IMR-90 (cell line): ENCODE data around the gene OTUD7B. TPM values are rescaled to one million over a fixed set of nuclear protein-coding genes. Genes with fewer than 3 reads are reported as not detected.

Experiments used
- ATAC-seq: fragments of 200-7000 bp; cut with Tn5 transposase; 2 replicates; pipeline ENCODE4 v1.9.1; 2020; ENCODE audit warnings: low read depth, mild to moderate bottlenecking, moderate library complexity
- BruUV-seq: library from RNA; stranded (reverse); fragments of 400-500 nt; replicated peaks from 2 replicates; lab custom pipeline; 2021; lab: Mats Ljungman, UMichigan
- CTCF ChIA-PET: fragments of 300-600 bp; formaldehyde crosslinking; extraction: SDS; loops from one replicate; lab custom pipeline; 2021; ENCODE audit warnings: antibody characterized with exemption; lab: Yijun Ruan, JAX
- POLR2A ChIA-PET: fragments of 300-600 bp; sonication (Branson Sonifier 250); formaldehyde crosslinking; loops from one replicate; lab custom pipeline; 2022; ENCODE audit warnings: antibody characterized with exemption; ENCODE audit not compliant: unreplicated experiment; lab: Charles Lee
- DNase-seq: peaks from one replicate; pipeline ENCODE4 v3.0.0; 2013
- H2AFZ ChIP-seq: replicated peaks from 2 replicates; pipeline ENCODE3; 2013; ENCODE audit warnings: low read length, mild to moderate bottlenecking; ENCODE audit not compliant: poor library complexity
- H2AK5ac ChIP-seq: 2 replicates; pipeline ENCODE4 v1.6.1; 2013; ENCODE audit warnings: low read depth, low read length, inconsistent platforms
- H2AK9ac ChIP-seq: replicated peaks from 2 replicates; pipeline ENCODE3; 2013; ENCODE audit warnings: mild to moderate bottlenecking, low read depth, low read length, moderate library complexity; ENCODE audit not compliant: poor library complexity
- H2BK120ac ChIP-seq: 2 replicates; pipeline ENCODE4 v1.6.1; 2013; ENCODE audit warnings: low read depth, low read length, inconsistent platforms
- H2BK15ac ChIP-seq: 3 replicates; pipeline ENCODE4 v1.6.1; 2013; ENCODE audit warnings: low read depth, low read length, inconsistent platforms
- H2BK20ac ChIP-seq: 2 replicates; pipeline ENCODE4 v1.6.1; 2013; ENCODE audit warnings: low read depth, mild to moderate bottlenecking, inconsistent platforms, low read length, moderate library complexity
- H2BK5ac ChIP-seq: 2 replicates; pipeline ENCODE4 v1.6.1; 2013; ENCODE audit warnings: mild to moderate bottlenecking, low read depth, low read length, inconsistent platforms; ENCODE audit not compliant: poor library complexity, severe bottlenecking
- H3K14ac ChIP-seq: replicated peaks from 2 replicates; pipeline ENCODE4 v1.6.1; 2013; ENCODE audit warnings: low read depth, low read length, inconsistent platforms
- H3K18ac ChIP-seq: 2 replicates; pipeline ENCODE4 v1.6.1; 2013; ENCODE audit warnings: low read depth, low read length, control low read depth
- H3K23ac ChIP-seq: 2 replicates; pipeline ENCODE4 v1.6.1; 2013; ENCODE audit warnings: low read depth, low read length, inconsistent platforms
- H3K27ac ChIP-seq: 2 replicates; pipeline ENCODE4 v1.5.1; 2013; ENCODE audit warnings: mild to moderate bottlenecking, control low read depth, low read length; ENCODE audit not compliant: insufficient read depth
- H3K27me3 ChIP-seq: 2 replicates; pipeline ENCODE4 v1.6.1; 2013; ENCODE audit warnings: low read length; ENCODE audit not compliant: control insufficient read depth, insufficient read depth
- H3K36me3 ChIP-seq: 2 replicates; pipeline ENCODE4 v1.6.1; 2013; ENCODE audit warnings: low read length, mixed read lengths; ENCODE audit not compliant: control insufficient read depth, insufficient read depth
- H3K4ac ChIP-seq: 2 replicates; pipeline ENCODE4 v1.6.1; 2013; ENCODE audit warnings: low read depth, low read length, inconsistent platforms
- H3K4me1 ChIP-seq: 2 replicates; pipeline ENCODE4 v1.6.1; 2013; ENCODE audit warnings: low read length, mixed read lengths; ENCODE audit not compliant: control insufficient read depth, insufficient read depth
- H3K4me2 ChIP-seq: 2 replicates; pipeline ENCODE4 v1.6.1; 2013; ENCODE audit warnings: low read depth, mild to moderate bottlenecking, control low read depth, low read length, moderate library complexity
- H3K4me3 ChIP-seq: 2 replicates; pipeline ENCODE4 v1.5.1; 2013; ENCODE audit warnings: low read depth, mild to moderate bottlenecking, control low read depth, low read length, moderate library complexity; ENCODE audit not compliant: insufficient read depth
- H3K56ac ChIP-seq: 2 replicates; pipeline ENCODE4 v1.6.1; 2013; ENCODE audit warnings: low read length, inconsistent platforms; ENCODE audit not compliant: insufficient read depth; ENCODE audit errors: extremely low read depth
- H3K79me1 ChIP-seq, 2 experiments: 2 replicates each; pipeline ENCODE4 v1.6.1; 2013; ENCODE audit warnings: low read length in 2 of 2, inconsistent platforms in 1 of 2, low read depth in 1 of 2
- H3K9ac ChIP-seq: 2 replicates; pipeline ENCODE4 v1.6.1; 2013; ENCODE audit warnings: low read depth, low read length, control low read depth
- H3K9me1 ChIP-seq: 2 replicates; pipeline ENCODE4 v1.6.1; 2013; ENCODE audit warnings: low read length, inconsistent platforms; ENCODE audit not compliant: insufficient read depth
- H3K9me3 ChIP-seq: 2 replicates; pipeline ENCODE4 v1.6.1; 2013; ENCODE audit warnings: low read length; ENCODE audit not compliant: control insufficient read depth, insufficient read depth
- H4K20me1 ChIP-seq: 2 replicates; pipeline ENCODE4 v1.6.1; 2013; ENCODE audit warnings: low read length, inconsistent platforms; ENCODE audit not compliant: insufficient read depth
- H4K5ac ChIP-seq: 2 replicates; pipeline ENCODE4 v1.6.1; 2013; ENCODE audit warnings: mild to moderate bottlenecking, low read depth, low read length, control low read depth
- H4K8ac ChIP-seq, 2 experiments: 2 replicates each; pipeline ENCODE4 v1.6.1; 2013; ENCODE audit warnings: low read depth in 2 of 2, low read length in 2 of 2, control low read depth in 1 of 2, inconsistent platforms in 1 of 2
- H4K91ac ChIP-seq: 2 replicates; pipeline ENCODE4 v1.6.1; 2013; ENCODE audit warnings: low read depth, low read length, inconsistent platforms; ENCODE audit not compliant: insufficient read depth
- WGBS, 2 experiments: methylation state at CpG; one replicate each; pipeline versions ENCODE4 v1.1.5 to v1.1.7; 2013; ENCODE audit warnings: missing lambda C conversion rate in 2 of 2; ENCODE audit not compliant: insufficient read length in 1 of 2; ENCODE audit errors: extremely low coverage in 2 of 2; 5-methylcytosine and 5-hydroxymethylcytosine counted together
- dilution Hi-C: fragments of 300-500 bp; cut with HindIII; formaldehyde crosslinking; loops from one replicate; pipeline ENCODE4 v1.14.3; 2018; ENCODE audit warnings: low sequenced_read_pairs; ENCODE audit not compliant: unreplicated experiment
- in situ Hi-C: fragments of 300-500 bp; cut with MboI; formaldehyde crosslinking; loops from 3 replicates; pipeline ENCODE4 v1.14.3; 2019; ENCODE audit warnings: low sequenced_read_pairs, inconsistent platforms, mixed read lengths
- intact Hi-C: fragments of 100-400 bp; cut with micrococcal nuclease; formaldehyde crosslinking; loops from 2 replicates; pipeline ENCODE4 v1.10.0; 2022
- polyA plus RNA-seq, 3 experiments: library from polyadenylated mRNA; depleted of rRNA; stranded (reverse); fragments of >200 nt; gene quantifications; 2 replicates each; pipeline ENCODE4 v1.2.3, GENCODE V29; 2012; ENCODE audit warnings: low replicate concordance in 1 of 3
- total RNA-seq: library from RNA; depleted of rRNA; stranded (reverse); fragments of >200 nt; gene quantifications from 2 replicates; pipeline ENCODE4 v1.2.3, GENCODE V29; 2012
- TF ChIP-seq, protein P1 (sequence below): fragments of 150-350 bp; IDR thresholded peaks from 2 replicates; pipeline ENCODE4 v1.6.1; 2017; ENCODE audit warnings: mild to moderate bottlenecking, antibody characterized with exemption, low read length, low read depth

Gene OTUD7B
- total and polyA plus RNA-seq, 2 of the 4 experiments (the other 2 are of a cell fraction), result 7.5 to 18.6 TPM

DNA sequence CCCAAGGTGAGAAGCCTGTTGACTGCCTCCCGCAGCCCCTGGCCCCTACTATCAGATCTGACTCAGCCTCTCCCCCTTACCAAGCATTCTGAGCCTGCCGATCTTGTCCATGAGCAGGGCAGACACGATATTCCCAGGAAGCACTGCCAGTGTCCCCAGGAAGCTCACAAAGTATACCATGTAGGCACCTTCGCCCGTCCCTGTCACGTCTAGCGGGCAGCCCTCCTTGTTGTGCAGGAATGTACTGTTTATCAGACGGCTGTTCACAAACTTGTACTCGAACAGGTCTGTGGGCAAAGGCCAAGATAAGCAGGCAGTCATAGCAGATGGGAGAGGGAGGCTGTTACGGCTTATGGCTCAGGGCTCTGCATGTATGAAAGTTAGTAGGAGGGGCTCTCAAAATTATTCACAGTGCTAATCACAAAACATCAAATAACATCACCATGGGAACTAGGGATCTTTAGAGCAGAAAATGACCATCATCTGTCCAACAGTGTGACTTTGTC lies 103.9 kb downstream of the OTUD7B start:
- peaks cover under 1% of the 10 kb centered on the region; the same call in 1 of the 2 replicates for H3K9me1 ChIP-seq
- no peak overlapping the region for H3K14ac ChIP-seq
- H3K4me3 ChIP-seq, result no peak overlapping the region
- no peak overlapping the region for H2AFZ ChIP-seq
- H3K27ac ChIP-seq, result no peak overlapping the region
- in situ Hi-C loops, result no loop called here
- H2AK9ac ChIP-seq, result no peak overlapping the region
- H3K27me3 ChIP-seq, result no peaks in the 10 kb centered on the region
- TF ChIP-seq, protein P1, sequence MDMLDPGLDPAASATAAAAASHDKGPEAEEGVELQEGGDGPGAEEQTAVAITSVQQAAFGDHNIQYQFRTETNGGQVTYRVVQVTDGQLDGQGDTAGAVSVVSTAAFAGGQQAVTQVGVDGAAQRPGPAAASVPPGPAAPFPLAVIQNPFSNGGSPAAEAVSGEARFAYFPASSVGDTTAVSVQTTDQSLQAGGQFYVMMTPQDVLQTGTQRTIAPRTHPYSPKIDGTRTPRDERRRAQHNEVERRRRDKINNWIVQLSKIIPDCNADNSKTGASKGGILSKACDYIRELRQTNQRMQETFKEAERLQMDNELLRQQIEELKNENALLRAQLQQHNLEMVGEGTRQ, result no peak
- DNase-seq (no peak), ATAC-seq (no peak)
- no peak overlapping the region for H2BK15ac ChIP-seq
- H3K4ac ChIP-seq, result no peak overlapping the region
- H2BK20ac ChIP-seq, result no peak overlapping the region
- WGBS, 2 experiments, result 94% methylated on average over 3 of the region's 10 CpGs; no CpG with 5 or more reads in 1 of the 2 experiments
- intact Hi-C loops, result no loop called here
- no peak overlapping the region for H4K91ac ChIP-seq
- no peak overlapping the region for H4K5ac ChIP-seq
- no peak overlapping the region for H3K56ac ChIP-seq
- H2AK5ac ChIP-seq, result no peak overlapping the region
- H2BK5ac ChIP-seq, result no peak overlapping the region
- H3K4me1 ChIP-seq, result no peaks in the 10 kb centered on the region
- H4K8ac ChIP-seq, result no peak overlapping the region
- no peak overlapping the region for H3K4me2 ChIP-seq
- CTCF ChIA-PET, result no interaction called here
- H4K20me1 ChIP-seq, result no peaks in the 10 kb centered on the region
- H2BK120ac ChIP-seq, result no peak overlapping the region
- no peaks in the 10 kb centered on the region for H3K79me1 ChIP-seq
- no peaks in the 10 kb centered on the region for H3K9me3 ChIP-seq
- H3K18ac ChIP-seq, result no peak overlapping the region
- dilution Hi-C loops, result no loop called here
- no TSS peak for BruUV-seq
- POLR2A ChIA-PET, result interaction anchor here (0.6 kb wide), 1 partner anchor 103 kb away, joined by 14 read pairs; no protein-coding TSS in a partner anchor
- no peak overlapping the region for H3K23ac ChIP-seq
- H3K9ac ChIP-seq, result no peak overlapping the region
- H3K36me3 ChIP-seq, result peaks cover 49% of the 10 kb centered on the region
